GM18498 (cell line): ENCODE results near the gene PAIP2B.
"Not testable (repeated sequence)": the region's sequence is repeated elsewhere in the genome, so short reads cannot be mapped to it uniquely, and the experiment has no call there.

Experiments used
- ATAC-seq: cut with Tn5 transposase; IDR thresholded peaks from one replicate; pipeline ENCODE4 v1.9.1; 2021; ENCODE audit warnings: mild to moderate bottlenecking, moderate library complexity; ENCODE audit not compliant: unreplicated experiment

The PAIP2B gene

DNA sequence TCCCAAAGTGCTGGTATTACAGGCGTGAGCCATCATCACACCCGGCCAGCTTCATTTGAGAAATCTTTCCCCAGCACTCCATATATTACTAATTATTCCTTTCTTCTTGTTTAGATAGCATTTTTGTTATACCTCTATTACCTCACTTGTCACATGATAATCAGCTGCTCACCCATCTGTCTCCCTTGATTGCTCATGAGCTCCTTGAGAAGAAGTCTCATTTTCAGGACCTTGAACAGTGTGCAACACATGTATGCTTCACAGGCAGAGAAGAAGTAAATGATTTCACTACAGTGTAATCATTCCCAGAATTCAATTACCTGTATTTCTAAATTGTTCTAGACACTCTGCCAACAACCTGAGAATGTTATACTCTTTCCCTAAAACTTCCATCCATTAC is 6.2 kb downstream of the PAIP2B start:
- ATAC-seq, result no peak

DNA sequence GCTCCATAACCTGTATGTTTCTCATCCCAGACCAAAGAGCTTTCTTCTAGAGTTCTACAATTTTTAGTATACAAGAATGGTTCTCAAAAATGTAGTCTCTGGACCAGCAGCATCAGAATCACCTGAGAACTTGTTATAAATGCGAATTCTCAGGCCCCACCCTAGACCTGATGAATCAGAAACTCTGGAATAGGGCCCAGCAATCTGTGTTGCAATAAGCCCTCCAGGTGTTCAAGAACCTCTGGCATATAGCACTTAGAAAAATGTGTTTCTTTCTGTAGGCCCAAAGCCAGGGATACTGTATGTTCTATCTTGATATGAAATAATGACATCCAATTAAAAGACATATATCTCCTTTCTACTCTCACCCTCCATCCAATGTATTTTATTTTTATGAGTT is 10.4 kb downstream of the PAIP2B start:
- no peak for ATAC-seq

DNA sequence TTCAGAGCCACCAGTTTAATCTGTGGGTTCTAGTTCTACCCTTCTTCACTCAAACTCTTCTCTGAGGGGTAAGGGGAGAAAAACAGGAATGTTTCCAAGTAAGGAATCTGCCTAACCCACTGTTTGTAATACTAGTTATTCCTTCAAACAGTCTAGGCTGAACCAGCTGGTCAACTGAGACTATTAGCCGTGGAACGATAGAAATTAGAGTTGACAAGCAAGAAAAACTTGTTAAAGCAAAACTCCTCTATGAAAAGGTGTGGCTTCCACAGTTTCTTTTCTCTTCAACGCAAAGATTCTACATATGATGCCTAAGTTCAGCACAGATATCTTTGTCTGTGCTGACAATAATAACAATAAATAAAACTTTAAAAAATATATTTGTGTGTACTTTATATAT is 11.5 kb downstream of the PAIP2B start:
- ATAC-seq, result no peak

DNA sequence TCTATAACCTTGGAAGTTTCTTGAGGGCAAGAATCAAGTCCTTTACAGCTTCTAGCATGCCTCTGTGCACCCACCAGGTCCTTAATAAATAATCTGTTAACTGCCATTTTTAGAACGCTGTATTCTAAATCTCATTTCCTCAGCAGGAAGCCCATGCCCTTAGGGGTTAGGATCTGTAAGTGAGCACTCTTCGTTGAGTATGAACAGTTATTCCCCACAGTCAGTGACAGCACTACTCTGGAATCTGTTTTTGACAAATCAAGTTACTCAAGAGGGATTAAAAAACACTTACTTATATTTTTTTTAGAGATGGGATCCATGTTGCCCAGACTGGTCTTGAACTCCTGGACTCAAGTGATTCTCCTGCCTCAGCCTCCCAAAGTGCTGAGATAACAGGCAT is 14.6 kb downstream of the PAIP2B start:
- no peak for ATAC-seq

DNA sequence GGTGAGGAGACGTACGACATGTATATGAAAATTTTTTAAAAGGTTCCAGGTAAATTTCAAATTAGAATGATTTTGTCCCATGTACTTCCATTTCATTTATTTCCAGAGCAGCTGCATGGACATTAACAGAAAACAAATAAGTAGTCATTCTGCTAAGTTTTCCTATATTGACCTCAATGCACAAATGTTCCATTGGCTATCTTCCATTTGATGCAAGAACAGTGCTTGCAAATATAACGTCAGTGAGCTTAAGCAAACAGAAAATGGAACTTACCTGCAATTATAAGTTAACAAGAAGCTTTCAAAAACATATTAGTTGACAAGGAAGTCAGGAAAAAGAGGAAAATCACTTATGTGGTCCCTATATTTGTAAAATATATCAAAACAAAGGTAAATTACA is 16.6 kb downstream of the PAIP2B start:
- no peak for ATAC-seq

DNA sequence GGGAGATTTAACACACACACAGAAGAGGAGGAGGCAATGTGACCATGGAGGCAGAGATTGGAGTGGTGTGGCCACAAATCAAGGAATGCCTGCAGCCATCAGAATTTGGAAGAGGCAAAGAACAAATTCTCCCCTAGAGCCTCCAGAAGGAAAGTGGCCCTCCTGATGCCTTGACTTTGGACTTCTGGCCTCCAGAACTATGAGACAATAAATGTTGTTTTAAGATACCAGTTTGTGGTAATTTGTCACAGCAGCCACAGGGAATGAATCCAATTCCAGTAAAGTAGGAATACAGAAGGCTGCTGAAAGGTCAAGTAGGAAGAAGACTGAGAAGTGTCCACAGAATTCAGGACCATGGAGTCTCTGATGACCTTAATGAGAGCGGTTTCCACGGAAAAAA is 18.1 kb downstream of the PAIP2B start:
- ATAC-seq, result no peak

DNA sequence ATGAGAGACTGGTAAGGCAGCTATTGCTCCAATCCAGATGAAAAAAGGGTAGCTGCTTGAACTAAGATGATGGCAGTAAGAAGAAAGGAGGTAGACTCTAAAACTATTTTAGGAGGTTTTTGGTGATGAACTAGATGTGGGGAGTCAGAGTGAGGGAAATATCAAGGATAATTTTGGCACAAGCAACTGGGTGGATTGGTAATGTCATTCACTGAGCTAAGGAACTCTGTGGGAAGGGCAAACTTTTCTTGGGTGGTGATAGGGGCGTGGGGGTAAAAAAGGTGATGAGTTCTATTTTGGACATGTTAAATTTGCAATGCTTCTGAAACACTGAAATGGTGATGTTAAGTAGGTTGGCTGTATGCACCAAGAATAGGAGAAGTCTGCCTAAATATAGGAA is 19.3 kb downstream of the PAIP2B start:
- no peak for ATAC-seq

DNA sequence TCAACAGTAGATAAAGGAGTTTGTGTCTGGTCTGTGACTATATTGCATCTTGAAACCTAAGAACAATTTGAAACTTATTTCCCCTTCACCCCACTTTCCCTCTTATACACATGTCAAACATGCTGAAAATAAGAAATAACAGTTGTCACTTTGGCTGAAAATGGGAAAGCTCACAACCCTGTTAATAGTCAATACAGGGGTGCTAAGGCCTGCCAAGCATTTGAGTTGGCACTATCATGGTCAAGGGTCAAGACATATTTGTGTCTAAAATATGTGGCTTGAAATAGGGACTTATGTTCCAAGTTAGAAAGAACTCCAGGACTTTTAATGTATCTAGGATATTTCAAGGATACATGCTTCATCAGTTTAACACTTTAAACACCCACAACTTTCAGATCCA is 20.6 kb downstream of the PAIP2B start:
- ATAC-seq, result no peak

DNA sequence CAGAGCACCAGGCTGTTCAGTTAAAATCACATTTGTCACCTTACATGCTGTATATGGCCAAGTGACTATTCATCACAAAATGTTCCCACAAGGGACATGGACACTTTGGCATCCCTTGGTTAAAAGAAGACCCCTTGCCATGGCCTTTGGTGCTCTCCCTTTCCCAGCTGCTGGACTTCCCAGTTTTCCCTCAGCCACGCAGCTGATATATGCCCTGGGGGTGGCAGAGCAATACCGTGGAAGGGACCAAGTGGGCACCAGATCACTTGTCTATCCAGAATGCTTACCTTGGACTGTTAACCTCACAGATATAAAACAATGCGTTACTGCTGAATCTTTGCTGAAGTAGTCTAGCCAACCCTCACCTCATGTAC is 35.3 kb downstream of the PAIP2B start:
- ATAC-seq, result no peak

DNA sequence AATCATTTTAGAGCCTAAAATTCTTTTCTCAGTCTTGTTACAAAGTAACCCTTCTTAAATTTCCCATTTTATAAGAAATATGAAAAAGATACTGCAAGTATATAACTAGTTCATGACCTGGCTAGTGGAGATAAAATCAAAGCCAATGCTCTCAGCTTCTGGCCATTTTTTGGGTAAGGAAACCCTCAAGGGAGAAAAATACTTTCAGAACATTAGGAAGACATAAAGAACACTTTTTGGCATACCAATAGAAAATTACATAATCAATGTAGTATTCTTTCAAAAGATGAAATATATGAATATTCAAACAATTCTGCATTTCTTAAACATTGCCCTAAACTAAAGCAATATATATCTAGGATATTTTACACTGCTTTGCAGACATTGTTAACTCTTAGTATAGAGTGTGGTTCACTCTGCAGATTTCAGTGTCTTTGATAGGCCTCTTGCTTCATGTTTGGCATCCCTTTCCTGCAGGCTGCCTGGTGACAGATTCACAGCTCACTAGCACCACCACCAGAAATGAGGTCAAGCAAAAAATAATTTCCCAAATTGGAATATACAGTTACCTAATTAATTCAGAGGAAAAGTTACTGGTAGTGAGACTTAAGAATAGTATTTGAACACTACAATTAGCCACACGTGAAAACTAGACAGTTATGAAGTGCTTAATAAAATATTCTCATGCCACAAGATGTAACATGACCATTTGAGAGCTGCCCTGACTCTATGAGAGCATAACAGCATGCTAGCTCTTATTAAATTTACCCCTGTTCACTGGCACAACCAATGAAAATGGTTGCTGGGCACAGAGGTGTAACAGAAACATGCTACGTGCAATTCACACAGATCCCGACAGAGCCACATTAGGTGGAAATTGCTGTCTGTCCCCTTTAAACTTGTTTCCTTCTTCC is 36.0 kb downstream of the PAIP2B start:
- ATAC-seq, result no peak

DNA sequence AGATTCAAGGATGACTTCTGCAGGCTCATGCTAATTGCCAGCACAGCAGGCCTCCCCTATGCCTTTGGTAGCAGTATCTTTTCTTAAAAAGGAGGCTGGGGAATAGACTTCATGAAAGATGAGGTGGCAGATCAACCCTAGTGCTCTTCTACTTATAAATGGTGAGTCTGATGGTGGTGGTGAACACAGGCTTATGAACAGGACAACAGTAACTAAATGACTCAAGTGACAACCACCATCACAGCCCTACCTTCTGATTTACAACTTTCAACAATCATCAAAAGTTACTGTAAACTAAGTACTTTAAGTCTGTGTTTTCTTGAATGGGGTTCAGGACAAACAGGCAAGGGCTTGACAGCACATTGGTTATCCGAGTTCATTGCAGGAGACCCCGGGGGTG is 39.3 kb downstream of the PAIP2B start:
- no peak for ATAC-seq

DNA sequence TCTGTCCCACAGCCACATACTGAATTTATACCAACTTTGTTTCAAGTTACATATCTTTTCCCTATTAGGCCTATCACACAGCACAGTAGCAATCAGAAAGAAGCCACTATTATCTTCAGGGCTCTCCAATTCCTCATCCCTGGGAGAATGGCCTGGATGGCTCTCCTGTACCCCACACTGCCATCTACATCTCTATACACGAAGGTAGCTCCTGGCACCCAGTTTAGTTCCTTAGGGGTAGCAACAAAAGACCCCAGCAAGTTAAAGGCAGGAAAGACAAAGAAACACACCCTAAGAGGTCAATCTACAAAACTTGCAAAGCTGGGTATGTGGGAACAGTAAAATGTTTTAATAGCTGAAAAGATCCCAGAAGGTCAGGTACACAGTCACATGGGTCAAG is 39.9 kb downstream of the PAIP2B start:
- ATAC-seq, result no peak

DNA sequence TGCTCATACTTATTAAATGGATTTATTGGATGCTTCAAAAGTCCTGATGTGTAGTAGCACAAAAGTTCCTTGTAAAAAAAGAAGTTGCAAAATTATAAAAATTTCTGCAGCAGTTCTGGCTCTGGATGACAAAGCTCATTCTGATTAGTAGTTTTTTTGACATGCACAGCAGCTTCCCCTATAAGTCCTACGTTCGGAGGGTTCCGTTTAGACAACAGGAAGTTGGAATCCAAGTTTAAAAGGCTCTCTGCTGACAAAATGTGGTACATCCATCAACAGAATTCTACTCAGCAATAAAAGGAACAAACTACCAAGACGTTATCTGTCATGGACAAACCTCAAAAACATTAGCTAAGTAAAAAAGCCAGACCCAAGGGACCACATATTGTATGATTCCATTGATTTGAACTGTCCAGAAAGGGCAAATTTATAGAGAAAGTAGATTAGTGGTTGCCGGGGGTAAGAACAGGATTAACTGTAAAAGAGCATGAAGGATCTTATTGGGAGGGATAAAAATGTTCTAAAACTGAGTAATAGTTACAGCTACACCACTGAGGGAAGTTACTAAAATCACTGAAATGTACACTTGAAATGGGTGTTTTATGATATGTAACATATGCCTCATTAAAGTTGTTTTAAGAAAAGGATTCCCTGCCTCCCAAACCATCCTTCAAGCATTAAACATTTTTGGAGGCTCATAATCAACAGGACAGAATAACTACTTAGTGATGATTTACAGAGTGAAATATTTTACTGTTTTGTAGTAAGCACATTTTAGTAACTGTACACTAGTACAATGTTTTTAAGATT is 43.4 kb downstream of the PAIP2B start:
- not testable (repeated sequence) for ATAC-seq

DNA sequence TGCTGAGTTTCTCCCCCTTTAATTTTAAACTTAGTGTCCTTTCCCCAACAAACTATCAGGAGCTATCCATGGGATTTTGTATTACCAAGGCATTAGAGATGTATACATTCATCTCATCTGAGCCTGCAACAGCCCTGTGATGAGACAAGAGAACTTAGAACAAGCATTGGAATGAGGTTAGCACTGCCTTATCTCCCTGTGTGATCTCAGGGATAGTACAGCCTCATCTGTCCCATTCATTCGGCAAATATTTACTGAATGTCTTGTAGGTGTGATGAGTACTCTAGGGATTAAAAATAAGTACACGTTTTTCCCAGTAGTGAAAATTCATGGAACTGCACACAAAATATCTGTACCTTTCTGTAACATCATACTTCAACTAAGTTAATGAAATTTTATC is 45.6 kb downstream of the PAIP2B start:
- ATAC-seq, result no peak

DNA sequence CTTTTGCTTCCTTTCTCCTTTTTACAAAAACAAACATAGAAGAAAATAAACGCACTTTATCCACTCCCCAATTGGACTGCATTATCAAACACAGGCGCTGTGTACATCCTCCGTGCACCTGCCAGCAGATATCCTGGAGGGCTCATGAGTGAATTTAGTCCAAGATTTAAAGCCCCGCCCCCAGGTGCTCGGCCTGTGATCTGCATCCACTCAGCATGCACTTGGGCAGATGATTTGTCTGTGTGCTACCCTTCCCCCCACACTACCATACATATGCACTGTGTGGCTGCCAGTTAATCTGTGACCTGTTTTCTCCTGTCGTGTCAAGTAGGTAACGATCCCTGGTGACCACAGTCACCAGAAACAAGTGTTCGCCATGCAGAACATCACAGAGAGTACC is 48.1 kb downstream of the PAIP2B start:
- not testable (repeated sequence) for ATAC-seq

DNA sequence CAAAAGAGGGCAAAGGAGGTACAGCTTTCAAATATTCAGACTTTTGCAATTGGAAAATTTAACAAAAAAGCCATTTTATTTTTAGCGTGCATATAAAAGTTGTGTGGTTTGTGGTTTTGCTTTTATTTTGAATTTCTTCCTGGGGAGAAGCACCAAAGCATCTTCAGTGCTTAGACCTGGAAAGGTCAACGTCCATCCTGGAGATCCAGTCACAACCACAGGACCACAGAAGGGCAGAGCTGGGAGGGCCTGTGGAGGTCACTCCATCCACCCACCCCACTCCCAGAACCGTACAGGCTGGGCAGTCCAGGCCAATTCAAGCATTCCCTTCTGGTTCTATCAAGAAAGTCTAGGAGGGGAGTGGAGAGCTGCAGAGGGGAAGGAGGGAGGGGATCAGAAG is 52.7 kb downstream of the PAIP2B start:
- ATAC-seq, result no peak

DNA sequence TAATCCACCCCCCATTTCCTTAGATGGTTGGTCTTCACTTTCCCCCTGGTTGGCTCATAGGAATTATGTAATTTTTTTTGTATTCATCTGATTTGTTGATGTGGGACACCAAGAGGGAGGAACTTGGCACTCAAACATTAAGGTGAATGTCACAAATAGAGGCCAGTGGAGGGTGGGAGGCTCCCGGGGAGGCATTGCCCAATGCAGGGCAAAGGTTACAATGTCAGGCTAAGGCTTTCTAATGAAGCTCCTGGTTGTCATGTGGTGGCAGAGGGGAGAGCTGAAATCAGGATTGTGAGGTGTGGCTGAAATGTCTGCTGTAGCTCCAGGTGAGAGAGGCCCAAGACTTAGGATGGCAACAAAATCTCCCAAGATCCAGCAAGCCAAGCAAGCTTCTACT is 53.8 kb downstream of the PAIP2B start:
- no peak for ATAC-seq

DNA sequence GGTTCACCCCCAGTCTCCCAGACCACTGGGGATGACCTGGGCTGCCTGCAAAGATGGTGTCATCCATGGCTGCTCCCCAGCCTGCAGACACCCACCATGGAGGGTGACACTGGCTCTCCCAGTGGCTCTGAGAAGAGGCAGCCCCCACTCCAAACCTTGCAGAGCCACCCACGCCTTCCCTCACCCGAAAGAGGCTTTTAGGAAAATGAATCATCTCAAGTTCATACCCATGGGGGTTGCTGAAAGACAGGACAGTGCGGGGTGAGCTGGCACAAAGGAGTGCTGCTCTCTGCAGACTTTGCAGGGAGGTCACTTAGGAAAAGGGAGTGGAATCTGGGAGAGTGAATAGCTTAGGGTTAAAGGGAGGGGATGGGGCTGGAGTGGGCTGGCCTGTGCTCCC is 60.1 kb downstream of the PAIP2B start:
- no peak for ATAC-seq

DNA sequence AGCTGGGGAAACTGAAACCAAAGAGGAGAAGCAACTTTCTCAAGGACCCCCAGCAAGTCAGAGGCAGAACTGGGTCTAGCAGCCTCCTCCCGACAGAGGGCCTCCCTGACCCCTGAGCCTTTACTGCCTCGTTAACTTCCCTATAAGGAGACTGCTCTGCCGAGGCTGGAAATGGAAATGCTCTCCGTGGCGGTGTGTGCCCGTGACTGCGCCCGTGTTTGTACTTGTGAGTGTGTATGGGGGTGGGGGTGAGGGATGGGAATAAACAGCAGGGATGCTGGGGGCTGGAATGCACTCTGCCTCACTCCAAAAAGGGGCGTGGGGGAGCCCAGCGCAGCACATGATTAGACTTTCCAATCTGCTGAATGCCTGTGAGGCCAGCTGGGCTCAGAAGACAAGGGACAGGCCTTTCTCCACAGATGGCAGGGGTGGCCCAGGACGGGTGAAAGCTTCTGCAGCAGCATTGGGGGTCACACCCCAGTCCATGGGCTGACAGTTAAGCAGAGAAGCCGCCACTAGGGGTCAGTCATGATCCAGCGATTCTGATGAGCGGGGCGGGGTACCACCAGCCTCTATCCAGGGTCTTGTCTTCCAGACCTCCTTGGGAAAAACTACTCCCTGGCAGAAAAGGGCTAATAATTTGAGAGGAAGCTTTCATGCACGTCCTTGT is 69.6 kb downstream of the PAIP2B start:
- ATAC-seq, result peak; percentile 48

DNA sequence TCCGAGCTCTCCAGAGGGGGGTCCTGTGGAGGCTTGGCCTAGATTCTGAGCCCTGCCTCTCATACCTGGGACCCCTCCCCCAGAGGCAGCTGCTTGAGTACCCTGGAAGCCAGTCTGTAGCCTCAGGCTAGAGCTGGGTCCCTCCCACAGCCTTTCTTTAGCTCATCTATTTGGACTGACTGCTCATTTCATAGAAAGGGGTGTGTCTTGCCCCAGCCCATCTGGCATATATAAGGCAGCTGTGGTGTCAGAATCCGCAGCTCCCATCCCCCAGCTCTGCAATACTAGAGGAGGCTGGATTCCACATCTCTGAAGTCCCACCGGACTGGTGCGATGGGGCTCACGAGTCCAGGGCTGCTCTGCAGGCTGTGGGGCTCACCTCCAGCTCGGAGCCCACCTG is 70.3 kb downstream of the PAIP2B start:
- ATAC-seq, result no peak

DNA sequence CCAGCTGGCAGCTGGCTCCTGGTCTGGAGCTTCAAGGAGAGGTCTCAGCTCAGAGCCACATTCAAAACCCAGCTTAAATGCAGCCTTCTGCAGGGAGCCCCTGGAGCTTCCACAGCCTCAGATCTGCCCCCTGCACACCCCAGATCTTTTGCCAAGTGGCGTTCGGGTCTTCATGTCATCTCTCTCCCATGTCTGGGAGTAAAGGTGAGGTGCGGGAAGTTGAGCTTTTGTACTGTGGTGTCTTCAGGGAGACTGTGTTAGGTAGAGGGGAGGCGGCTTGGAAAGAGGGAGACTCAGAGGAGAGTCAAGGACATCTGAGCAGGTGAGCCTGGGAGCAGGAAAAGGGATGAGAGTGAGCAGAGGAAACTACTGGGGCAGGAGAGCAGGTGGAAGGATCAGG is 71.1 kb downstream of the PAIP2B start:
- no peak for ATAC-seq

DNA sequence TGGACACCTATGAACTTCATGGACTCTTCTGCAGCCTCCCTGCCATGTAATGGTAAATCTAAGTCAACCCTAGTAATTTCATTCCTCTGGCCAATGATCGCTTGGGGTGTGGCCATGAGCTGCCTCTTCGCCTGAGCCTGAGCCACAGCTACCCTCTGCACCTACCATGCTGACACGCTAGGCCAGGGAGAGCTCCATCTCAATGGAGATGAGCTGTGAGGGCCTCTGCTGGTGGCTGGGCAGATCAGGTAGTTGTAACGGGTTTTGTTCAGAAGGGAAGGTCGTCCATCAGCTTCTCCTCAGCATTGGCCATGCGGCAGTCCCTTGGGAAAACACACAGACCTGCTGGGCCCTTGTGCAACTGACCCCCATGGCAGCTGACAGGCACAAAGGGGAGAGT is 72.1 kb downstream of the PAIP2B start:
- ATAC-seq, result peak; percentile 85
